Tibial artery (tissue), 4 donors: ENCODE data around the gene VAV3.

Source experiments
- DNase-seq, 2 donors: peaks; one replicate each; pipeline ENCODE4 v3.0.0-alpha.2; 2019
- H3K27ac ChIP-seq, 2 donors: fragments of 200-600 bp; sonication (generic) in 1 of 2; 1 replicate in 1 of 2; 2 replicates in 1 of 2; pipeline ENCODE4 v1.5.1; 2018 to 2019; ENCODE audit warnings: mild to moderate bottlenecking in 1 of 2
- H3K27me3 ChIP-seq, 2 donors: fragments of 200-600 bp; sonication (generic) in 1 of 2; one replicate each; pipeline versions ENCODE4 v1.5.1 to v1.6.0; 2016 to 2019
- H3K36me3 ChIP-seq, 3 donors: fragments of 200-600 bp; sonication (generic) in 2 of 3; one replicate each; pipeline ENCODE4 v1.5.1; 2016 to 2019; ENCODE audit warnings: mild to moderate bottlenecking in 2 of 3
- H3K4me1 ChIP-seq, 4 donors: fragments of 200-600 bp; sonication (generic) in 2 of 4; 1 replicate in 3 of 4; 2 replicates in 1 of 4; pipeline ENCODE4 v1.5.1; 2016 to 2019
- H3K4me3 ChIP-seq, 2 donors: fragments of 200-600 bp; sonication (generic) in 1 of 2; 1 replicate in 1 of 2; 2 replicates in 1 of 2; pipeline ENCODE4 v1.5.1; 2018 to 2019; ENCODE audit warnings: mild to moderate bottlenecking in 2 of 2
- H3K9me3 ChIP-seq, 3 donors: fragments of 200-600 bp; sonication (generic) in 1 of 3; one replicate each; pipeline ENCODE4 v1.5.1; 2016 to 2019
- intact Hi-C: fragments of 100-400 bp; cut with DNase I; formaldehyde crosslinking; loops from one replicate; pipeline ENCODE4 v1.15.0; 2023; ENCODE audit warnings: low total_unique reads
- TF ChIP-seq, protein P1 (sequence below), 2 experiments: fragments of 200-600 bp in 1 of 2; fragments of 450-650 bp in 1 of 2; IDR thresholded peaks; one replicate each; pipeline ENCODE4 v1.5.1; 2017 to 2019; ENCODE audit warnings: antibody characterized with exemption in 2 of 2, mild to moderate bottlenecking in 1 of 2, moderate library complexity in 1 of 2

The VAV3 gene

DNA sequence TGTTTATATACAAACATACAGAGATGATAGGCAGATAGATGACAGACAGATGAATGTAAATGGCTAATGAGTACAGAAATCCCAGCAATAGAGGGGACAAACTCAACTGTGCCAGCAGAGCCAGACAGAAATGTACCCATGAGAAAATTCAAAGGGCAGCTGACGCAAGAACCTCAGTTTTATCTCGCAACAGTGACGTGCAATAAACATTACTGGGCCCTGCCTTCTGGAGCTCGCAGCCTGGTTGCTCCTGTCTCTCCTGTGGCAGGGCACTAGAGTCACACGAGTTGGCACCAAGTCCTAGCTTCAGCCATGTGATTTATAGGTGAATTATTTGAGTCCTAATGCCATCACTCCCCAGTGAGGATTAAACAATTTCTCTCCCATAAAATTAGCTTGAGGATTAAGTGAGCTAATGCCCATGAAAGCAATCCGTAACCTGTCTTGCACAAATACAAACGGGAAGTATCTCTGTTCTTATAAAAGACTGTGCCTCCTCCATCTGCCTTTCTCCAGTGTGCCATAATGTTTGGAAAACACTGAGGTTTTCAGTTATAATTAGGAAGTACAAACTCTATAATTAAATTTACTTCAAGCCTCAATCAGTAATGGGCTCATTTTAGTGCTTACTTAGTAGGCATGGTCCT lies 50.7 kb downstream of the VAV3 start:
- no peaks in the 10 kb centered on the region for H3K36me3 ChIP-seq
- DNase-seq = no peak
- no peaks in the 10 kb centered on the region for H3K4me1 ChIP-seq
- intact Hi-C loops = no loop called here
- H3K27me3 ChIP-seq = no peaks in the 10 kb centered on the region
- no peak overlapping the region for H3K4me3 ChIP-seq
- H3K9me3 ChIP-seq = no peaks in the 10 kb centered on the region
- no peak overlapping the region for H3K27ac ChIP-seq
- TF ChIP-seq, protein P1, sequence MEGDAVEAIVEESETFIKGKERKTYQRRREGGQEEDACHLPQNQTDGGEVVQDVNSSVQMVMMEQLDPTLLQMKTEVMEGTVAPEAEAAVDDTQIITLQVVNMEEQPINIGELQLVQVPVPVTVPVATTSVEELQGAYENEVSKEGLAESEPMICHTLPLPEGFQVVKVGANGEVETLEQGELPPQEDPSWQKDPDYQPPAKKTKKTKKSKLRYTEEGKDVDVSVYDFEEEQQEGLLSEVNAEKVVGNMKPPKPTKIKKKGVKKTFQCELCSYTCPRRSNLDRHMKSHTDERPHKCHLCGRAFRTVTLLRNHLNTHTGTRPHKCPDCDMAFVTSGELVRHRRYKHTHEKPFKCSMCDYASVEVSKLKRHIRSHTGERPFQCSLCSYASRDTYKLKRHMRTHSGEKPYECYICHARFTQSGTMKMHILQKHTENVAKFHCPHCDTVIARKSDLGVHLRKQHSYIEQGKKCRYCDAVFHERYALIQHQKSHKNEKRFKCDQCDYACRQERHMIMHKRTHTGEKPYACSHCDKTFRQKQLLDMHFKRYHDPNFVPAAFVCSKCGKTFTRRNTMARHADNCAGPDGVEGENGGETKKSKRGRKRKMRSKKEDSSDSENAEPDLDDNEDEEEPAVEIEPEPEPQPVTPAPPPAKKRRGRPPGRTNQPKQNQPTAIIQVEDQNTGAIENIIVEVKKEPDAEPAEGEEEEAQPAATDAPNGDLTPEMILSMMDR (IDR thresholded peaks at IDR 0.05) = no peak

DNA sequence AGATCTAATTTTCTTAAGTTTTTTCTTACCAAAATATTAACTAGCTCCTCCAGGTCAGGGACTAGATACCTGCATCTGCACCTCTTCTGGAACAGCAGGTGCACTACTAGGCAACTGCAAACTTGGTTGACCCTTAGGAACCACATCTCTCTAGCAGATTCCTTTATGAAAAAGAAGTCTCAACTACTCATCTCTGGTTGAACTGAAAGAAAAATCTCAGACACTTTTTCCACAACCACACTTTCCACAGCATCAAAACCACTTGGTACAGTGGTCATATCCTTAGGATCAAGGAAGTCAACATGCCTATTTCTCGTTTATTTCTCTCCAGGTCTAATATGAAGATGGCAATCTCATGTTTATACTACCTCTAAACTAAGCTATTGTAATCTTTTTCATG lies 52.3 kb downstream of the VAV3 start:
- no peaks in the 10 kb centered on the region for H3K4me1 ChIP-seq
- no peaks in the 10 kb centered on the region for H3K9me3 ChIP-seq
- H3K27ac ChIP-seq = no peak overlapping the region
- no peaks in the 10 kb centered on the region for H3K36me3 ChIP-seq
- H3K27me3 ChIP-seq = no peaks in the 10 kb centered on the region
- H3K4me3 ChIP-seq = no peak overlapping the region
- intact Hi-C loops = no loop called here
- TF ChIP-seq, protein P1 (IDR thresholded peaks at IDR 0.05) = no peak
- no peak for DNase-seq

DNA sequence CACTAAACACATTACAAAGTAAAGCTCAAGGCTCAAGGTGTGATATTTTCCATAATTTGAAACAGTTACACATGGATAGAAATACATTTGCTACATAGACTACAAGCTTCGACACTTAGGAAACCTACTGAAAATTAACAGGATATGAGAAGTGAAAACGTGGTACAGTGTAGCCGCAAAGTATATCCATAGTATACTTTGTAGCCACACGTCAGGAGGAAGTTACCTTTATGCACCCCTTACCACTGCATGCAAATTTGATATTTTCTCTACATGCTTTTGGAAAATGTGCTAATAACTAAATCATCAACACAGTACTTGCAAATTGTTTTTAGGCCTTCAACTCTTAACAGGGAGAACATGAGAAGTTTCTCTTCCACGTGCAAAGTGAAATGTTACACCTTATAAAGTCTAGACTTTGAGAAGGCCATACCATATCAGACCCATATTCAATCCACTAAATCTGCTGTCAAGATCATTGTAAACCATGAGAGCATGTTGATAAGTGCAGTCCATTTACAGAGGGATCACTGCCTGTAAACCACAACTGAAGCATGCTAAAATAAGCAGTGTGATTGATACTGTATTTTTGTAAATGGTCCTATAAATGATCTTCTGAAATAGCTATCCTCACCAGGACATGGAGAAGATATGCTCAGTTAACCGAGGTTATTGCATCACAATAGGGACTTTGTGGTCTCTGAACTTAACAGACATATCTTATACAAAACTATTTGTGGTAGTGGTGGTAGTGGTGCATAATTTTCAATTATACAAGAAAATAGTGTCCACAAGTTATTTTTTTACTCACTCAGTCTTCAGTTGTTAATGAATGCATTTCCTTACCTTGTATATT lies 64.7 kb downstream of the VAV3 start:
- no peaks in the 10 kb centered on the region for H3K4me1 ChIP-seq
- H3K9me3 ChIP-seq = no peaks in the 10 kb centered on the region
- no peak for DNase-seq
- TF ChIP-seq, protein P1 (IDR thresholded peaks at IDR 0.05) = no peak
- intact Hi-C loops = no loop called here
- H3K27ac ChIP-seq = no peak overlapping the region
- no peaks in the 10 kb centered on the region for H3K27me3 ChIP-seq
- H3K4me3 ChIP-seq = no peak overlapping the region
- no peaks in the 10 kb centered on the region for H3K36me3 ChIP-seq

DNA sequence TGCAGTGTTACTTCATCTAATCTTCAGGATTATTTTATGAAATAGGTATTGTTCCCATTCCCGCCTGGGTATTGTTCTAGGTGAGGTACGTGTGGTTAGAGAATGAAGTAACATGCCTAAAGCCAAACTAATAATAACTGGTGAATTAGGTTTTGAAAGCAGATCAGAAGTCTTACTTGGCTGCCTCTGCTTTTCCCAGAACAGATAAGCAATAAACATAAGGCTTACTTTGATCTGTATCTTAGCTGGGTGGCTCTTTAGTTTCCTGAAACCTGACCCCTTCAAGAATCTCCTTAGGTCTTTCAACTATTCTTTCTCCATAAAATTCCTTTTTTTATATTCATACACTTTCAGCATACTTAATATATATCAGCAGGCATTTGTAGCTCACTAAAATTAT lies 65.3 kb downstream of the VAV3 start:
- H3K27ac ChIP-seq = no peak overlapping the region
- H3K36me3 ChIP-seq = no peaks in the 10 kb centered on the region
- no peaks in the 10 kb centered on the region for H3K9me3 ChIP-seq
- H3K27me3 ChIP-seq = no peaks in the 10 kb centered on the region
- no peak for DNase-seq
- no peak overlapping the region for H3K4me3 ChIP-seq
- TF ChIP-seq, protein P1 (IDR thresholded peaks at IDR 0.05) = no peak
- no peaks in the 10 kb centered on the region for H3K4me1 ChIP-seq
- intact Hi-C loops = no loop called here

DNA sequence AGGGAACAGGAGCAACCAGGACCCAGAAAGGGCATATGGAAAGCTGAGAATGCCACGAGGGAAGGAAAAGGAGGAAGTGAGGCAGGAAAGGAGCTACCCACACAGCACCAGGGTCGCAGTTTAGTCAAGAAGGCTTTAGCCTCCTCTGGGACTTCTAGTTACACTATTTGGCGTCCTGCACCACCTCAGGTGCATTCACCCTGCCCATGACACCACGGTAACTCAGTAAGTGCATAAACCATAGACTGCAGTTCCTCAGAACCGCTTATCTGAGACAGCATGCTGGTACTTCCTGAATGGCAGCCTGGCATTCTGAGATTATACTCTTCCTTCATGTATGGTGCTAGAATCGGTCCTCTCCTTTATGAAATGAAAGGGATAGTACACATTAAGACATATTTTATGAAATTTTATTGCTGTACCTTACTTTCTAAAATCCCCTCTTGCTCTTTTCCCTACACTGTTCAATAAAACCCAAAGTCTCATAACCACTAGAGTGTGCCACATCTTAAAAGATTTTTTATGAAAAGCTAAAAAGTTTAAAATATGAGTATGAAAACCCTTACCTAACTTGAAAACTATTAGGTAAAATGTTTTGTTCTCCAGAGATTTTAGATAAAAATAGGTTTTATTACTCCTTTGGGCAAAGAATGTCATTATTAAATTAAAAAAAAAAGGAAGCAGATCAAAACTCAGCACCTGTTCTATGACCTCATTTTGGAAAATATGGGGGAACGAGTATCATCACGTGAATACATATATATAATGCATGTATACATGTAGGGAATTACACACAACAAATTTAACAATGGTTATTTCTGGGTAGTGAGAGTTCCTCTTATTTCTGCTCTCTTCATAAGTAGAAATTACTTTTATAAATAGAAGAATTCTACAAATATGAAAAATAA lies 67.3 kb downstream of the VAV3 start:
- no peaks in the 10 kb centered on the region for H3K27me3 ChIP-seq
- intact Hi-C loops = no loop called here
- H3K4me1 ChIP-seq = no peaks in the 10 kb centered on the region
- no peaks in the 10 kb centered on the region for H3K9me3 ChIP-seq
- H3K4me3 ChIP-seq = no peak overlapping the region
- H3K36me3 ChIP-seq = no peaks in the 10 kb centered on the region
- DNase-seq = no peak
- TF ChIP-seq, protein P1 (IDR thresholded peaks at IDR 0.05) = no peak
- no peak overlapping the region for H3K27ac ChIP-seq
